ENCODE results near the gene CIRBP. TPM values are rescaled to one million over a fixed set of nuclear protein-coding genes. Genes with fewer than 3 reads are reported as not detected.

CIRBP gene
- total and polyA plus RNA-seq, 5 donors from 2014 or later: 172 to 497 (median 232) TPM

- H3K27ac Mint-ChIP-seq: no peak overlapping the region
- H3K4me1 Mint-ChIP-seq: peaks cover 0 to 6% (median 0%) of the 10 kb centered on the region in 4 donors
- H3K4me3 Mint-ChIP-seq: peak overlapping the region in 1 of 4 donors; percentile 60
- no peak overlapping the region for H3K27ac ChIP-seq (ENCODE audit: insufficient read depth, low read length, poor library complexity, severe bottlenecking)
- no peaks in the 10 kb centered on the region for H3K27me3 ChIP-seq (ENCODE audit: control insufficient read depth, insufficient read depth, low read length)
- H3K9me3 ChIP-seq (ENCODE audit: control insufficient read depth in 2 of 2, low read length in 2 of 2): no peaks in the 10 kb centered on the region
- H3K4me1 ChIP-seq (ENCODE audit: control insufficient read depth, insufficient read depth, low read length, poor library complexity, severe bottlenecking): peaks cover 11% of the 10 kb centered on the region
- H3K36me3 Mint-ChIP-seq: no peaks in the 10 kb centered on the region
- peaks cover 0 to 2% (median 0%) of the 10 kb centered on the region in 7 donors for H3K9me3 Mint-ChIP-seq
- peaks cover 10% of the 10 kb centered on the region for H3K27me3 Mint-ChIP-seq
- peak in 1 of 3 donors; percentile 41 for DNase-seq
- no peak overlapping the region for H3K4me3 ChIP-seq (ENCODE audit: low read depth, low read length)
- peak; percentile 39 to 54 for ATAC-seq (ENCODE audit: low read depth in 2 of 2)
- no peaks in the 10 kb centered on the region for H3K36me3 ChIP-seq (ENCODE audit: control insufficient read depth, insufficient read depth, low read length)
Observed at GRCh38 chr19:1295169-1296012, 26.3 kb downstream of the CIRBP start.

GRCh38 chr19:1296078-1296477 lies 26.9 kb downstream of the CIRBP start:
- ATAC-seq (ENCODE audit: low read depth in 2 of 2) (no peak), DNase-seq (no peak)
- no peak overlapping the region for H3K27ac Mint-ChIP-seq
- peaks cover 0 to 6% (median 0%) of the 10 kb centered on the region in 4 donors for H3K4me1 Mint-ChIP-seq
- Histone ChIP-seq H3K4me1 (ENCODE audit: control insufficient read depth, insufficient read depth, low read length, poor library complexity, severe bottlenecking) (peaks cover 11% of the 10 kb centered on the region), H3K4me3 (ENCODE audit: low read depth, low read length) (no peak overlapping the region), H3K27ac (ENCODE audit: insufficient read depth, low read length, poor library complexity, severe bottlenecking) (no peak overlapping the region), H3K9me3 (ENCODE audit: control insufficient read depth in 2 of 2, low read length in 2 of 2) (no peaks in the 10 kb centered on the region), H3K27me3 (ENCODE audit: control insufficient read depth, insufficient read depth, low read length) (no peaks in the 10 kb centered on the region), H3K36me3 (ENCODE audit: control insufficient read depth, insufficient read depth, low read length) (no peaks in the 10 kb centered on the region)
- no peaks in the 10 kb centered on the region for H3K36me3 Mint-ChIP-seq
- no peak overlapping the region for H3K4me3 Mint-ChIP-seq
- H3K27me3 Mint-ChIP-seq: peaks cover 10% of the 10 kb centered on the region
- peaks cover 0 to 2% (median 0%) of the 10 kb centered on the region in 7 donors for H3K9me3 Mint-ChIP-seq

- DNase-seq (no peak), ATAC-seq (ENCODE audit: low read depth in 2 of 2) (no peak)
- peak overlapping the region in 1 of 3 donors; percentile 63 for H3K27ac Mint-ChIP-seq
- Histone ChIP-seq H3K36me3 (ENCODE audit: control insufficient read depth, insufficient read depth, low read length) (no peaks in the 10 kb centered on the region), H3K27ac (ENCODE audit: insufficient read depth, low read length, poor library complexity, severe bottlenecking) (no peak overlapping the region), H3K27me3 (ENCODE audit: control insufficient read depth, insufficient read depth, low read length) (no peaks in the 10 kb centered on the region), H3K4me1 (ENCODE audit: control insufficient read depth, insufficient read depth, low read length, poor library complexity, severe bottlenecking) (peaks cover 11% of the 10 kb centered on the region), H3K9me3 (ENCODE audit: control insufficient read depth in 2 of 2, low read length in 2 of 2) (no peaks in the 10 kb centered on the region), H3K4me3 (ENCODE audit: low read depth, low read length) (no peak overlapping the region)
- H3K27me3 Mint-ChIP-seq: peaks cover 10% of the 10 kb centered on the region
- H3K36me3 Mint-ChIP-seq: no peaks in the 10 kb centered on the region
- peaks cover 0 to 6% (median 0%) of the 10 kb centered on the region in 4 donors for H3K4me1 Mint-ChIP-seq
- no peak overlapping the region for H3K4me3 Mint-ChIP-seq
- peaks cover 0 to 2% (median 0%) of the 10 kb centered on the region in 7 donors for H3K9me3 Mint-ChIP-seq
Observed at GRCh38 chr19:1296575-1297271, 27.6 kb downstream of the CIRBP start.

- ATAC-seq (ENCODE audit: low read depth in 2 of 2): no peak
- Histone ChIP-seq H3K9me3 (ENCODE audit: control insufficient read depth in 2 of 2, low read length in 2 of 2) (no peaks in the 10 kb centered on the region), H3K27ac (ENCODE audit: insufficient read depth, low read length, poor library complexity, severe bottlenecking) (no peak overlapping the region), H3K4me1 (ENCODE audit: control insufficient read depth, insufficient read depth, low read length, poor library complexity, severe bottlenecking) (peaks cover 11% of the 10 kb centered on the region), H3K4me3 (ENCODE audit: low read depth, low read length) (no peak overlapping the region), H3K36me3 (ENCODE audit: control insufficient read depth, insufficient read depth, low read length) (no peaks in the 10 kb centered on the region), H3K27me3 (ENCODE audit: control insufficient read depth, insufficient read depth, low read length) (no peaks in the 10 kb centered on the region)
- Mint-ChIP-seq H3K9me3 (peaks cover 0 to 2% (median 0%) of the 10 kb centered on the region in 7 donors), H3K4me3 (no peak overlapping the region), H3K27me3 (no peaks in the 10 kb centered on the region), H3K4me1 (peaks cover 0 to 6% (median 0%) of the 10 kb centered on the region in 4 donors), H3K27ac (no peak overlapping the region), H3K36me3 (no peaks in the 10 kb centered on the region)
- no peak for DNase-seq
Observed at GRCh38 chr19:1298235-1298634, 29.1 kb downstream of the CIRBP start.

GRCh38 chr19:1299801-1300200 lies 30.7 kb downstream of the CIRBP start:
- Mint-ChIP-seq H3K4me1 (peaks cover 0 to 3% (median 0%) of the 10 kb centered on the region in 4 donors), H3K27me3 (no peaks in the 10 kb centered on the region), H3K9me3 (peaks cover 0 to 2% (median 0%) of the 10 kb centered on the region in 7 donors), H3K36me3 (no peaks in the 10 kb centered on the region), H3K27ac (no peak overlapping the region), H3K4me3 (no peak overlapping the region)
- Histone ChIP-seq H3K27ac (ENCODE audit: insufficient read depth, low read length, poor library complexity, severe bottlenecking) (no peak overlapping the region), H3K4me1 (ENCODE audit: control insufficient read depth, insufficient read depth, low read length, poor library complexity, severe bottlenecking) (peaks cover 10% of the 10 kb centered on the region), H3K9me3 (ENCODE audit: control insufficient read depth in 2 of 2, low read length in 2 of 2) (no peaks in the 10 kb centered on the region), H3K27me3 (ENCODE audit: control insufficient read depth, insufficient read depth, low read length) (no peaks in the 10 kb centered on the region), H3K4me3 (ENCODE audit: low read depth, low read length) (no peak overlapping the region), H3K36me3 (ENCODE audit: control insufficient read depth, insufficient read depth, low read length) (no peaks in the 10 kb centered on the region)
- no peak for DNase-seq
- no peak for ATAC-seq (ENCODE audit: low read depth in 2 of 2)

GRCh38 chr19:1300744-1301490 lies 31.8 kb downstream of the CIRBP start:
- no peaks in the 10 kb centered on the region for H3K27me3 Mint-ChIP-seq
- Histone ChIP-seq H3K27ac (ENCODE audit: insufficient read depth, low read length, poor library complexity, severe bottlenecking) (no peak overlapping the region), H3K4me1 (ENCODE audit: control insufficient read depth, insufficient read depth, low read length, poor library complexity, severe bottlenecking) (no peaks in the 10 kb centered on the region), H3K36me3 (ENCODE audit: control insufficient read depth, insufficient read depth, low read length) (no peaks in the 10 kb centered on the region), H3K9me3 (ENCODE audit: control insufficient read depth in 2 of 2, low read length in 2 of 2) (no peaks in the 10 kb centered on the region), H3K27me3 (ENCODE audit: control insufficient read depth, insufficient read depth, low read length) (no peaks in the 10 kb centered on the region), H3K4me3 (ENCODE audit: low read depth, low read length) (no peak overlapping the region)
- no peak overlapping the region for H3K27ac Mint-ChIP-seq
- H3K4me3 Mint-ChIP-seq: no peak overlapping the region
- no peaks in the 10 kb centered on the region for H3K4me1 Mint-ChIP-seq
- DNase-seq: no peak
- H3K9me3 Mint-ChIP-seq: peaks cover 0 to 2% (median 0%) of the 10 kb centered on the region in 7 donors
- no peaks in the 10 kb centered on the region for H3K36me3 Mint-ChIP-seq
- ATAC-seq (ENCODE audit: low read depth in 2 of 2): no peak

GRCh38 chr19:1302533-1303239 lies 33.6 kb downstream of the CIRBP start:
- ATAC-seq (ENCODE audit: low read depth in 2 of 2): no peak
- Mint-ChIP-seq H3K4me1 (no peaks in the 10 kb centered on the region), H3K27ac (no peak overlapping the region), H3K27me3 (no peaks in the 10 kb centered on the region), H3K36me3 (no peaks in the 10 kb centered on the region), H3K9me3 (no peaks in the 10 kb centered on the region), H3K4me3 (no peak overlapping the region)
- no peak for DNase-seq
- H3K27me3 ChIP-seq (ENCODE audit: control insufficient read depth, insufficient read depth, low read length): no peaks in the 10 kb centered on the region
- no peaks in the 10 kb centered on the region for H3K4me1 ChIP-seq (ENCODE audit: control insufficient read depth, insufficient read depth, low read length, poor library complexity, severe bottlenecking)
- H3K27ac ChIP-seq (ENCODE audit: insufficient read depth, low read length, poor library complexity, severe bottlenecking): no peak overlapping the region
- no peaks in the 10 kb centered on the region for H3K9me3 ChIP-seq (ENCODE audit: control insufficient read depth in 2 of 2, low read length in 2 of 2)
- H3K36me3 ChIP-seq (ENCODE audit: control insufficient read depth, insufficient read depth, low read length): no peaks in the 10 kb centered on the region
- H3K4me3 ChIP-seq (ENCODE audit: low read depth, low read length): no peak overlapping the region
